Stimulated activated CD8-positive, alpha-beta memory T cell treated with anti-CD3 and anti-CD28 coated beads, Interleukin-12 subunit alpha, Interleukin-12 subunit beta, amount 100 ng/mL, for 24 hours (primary cell): ENCODE measurements around the gene MGMT.

Experiments used
- DNase-seq: peaks from one replicate; pipeline ENCODE4 v3.0.0-alpha.2; 2020; ENCODE audit errors: extremely low read depth

Gene MGMT

DNA sequence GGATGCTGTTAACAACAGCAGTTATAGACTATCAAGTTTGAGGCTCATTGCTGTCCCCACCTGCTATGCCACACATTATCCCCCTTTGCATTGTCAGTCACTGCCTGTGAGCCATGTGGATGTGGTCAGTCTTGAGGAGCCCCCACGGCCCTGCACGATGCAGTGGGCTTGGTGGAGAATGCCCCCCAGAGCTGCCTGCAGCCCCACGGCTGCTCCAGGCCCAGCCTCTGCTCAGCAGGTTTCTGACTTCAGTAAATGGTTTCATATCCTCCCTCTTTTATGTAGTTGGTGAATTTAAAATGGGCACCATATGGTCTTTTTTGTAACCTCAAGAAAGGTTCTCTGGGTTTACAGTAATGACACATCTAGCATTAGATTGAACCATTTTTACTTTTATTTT, 332.9 kb downstream of the MGMT start:
- DNase-seq, result no peak

DNA sequence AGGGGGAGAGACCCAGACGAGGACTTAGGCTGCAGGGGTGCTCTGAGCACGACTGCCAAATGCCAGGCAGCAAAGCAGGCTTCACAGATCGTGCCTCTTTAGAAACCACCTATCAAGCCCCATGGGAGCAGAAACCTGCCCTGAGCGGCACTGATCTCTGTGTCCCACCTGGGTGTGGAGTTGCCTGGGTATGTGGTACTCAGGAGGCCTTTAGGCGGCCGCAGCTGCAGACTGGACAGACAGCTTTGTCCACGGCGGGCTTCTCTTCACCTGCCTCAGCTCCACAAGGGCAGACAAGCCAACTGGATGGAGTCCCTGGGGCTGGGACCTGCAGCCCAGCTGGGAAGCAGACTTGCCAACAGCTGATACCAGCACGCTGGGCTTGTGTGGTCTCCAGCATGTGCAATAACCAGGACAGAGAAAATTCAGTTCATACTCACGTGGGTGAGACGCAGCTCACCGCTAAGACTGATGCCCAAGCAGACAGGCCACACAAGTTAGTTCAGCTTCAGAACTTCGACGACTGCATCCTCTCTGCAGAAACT, 333.8 kb downstream of the MGMT start:
- DNase-seq, result no peak

DNA sequence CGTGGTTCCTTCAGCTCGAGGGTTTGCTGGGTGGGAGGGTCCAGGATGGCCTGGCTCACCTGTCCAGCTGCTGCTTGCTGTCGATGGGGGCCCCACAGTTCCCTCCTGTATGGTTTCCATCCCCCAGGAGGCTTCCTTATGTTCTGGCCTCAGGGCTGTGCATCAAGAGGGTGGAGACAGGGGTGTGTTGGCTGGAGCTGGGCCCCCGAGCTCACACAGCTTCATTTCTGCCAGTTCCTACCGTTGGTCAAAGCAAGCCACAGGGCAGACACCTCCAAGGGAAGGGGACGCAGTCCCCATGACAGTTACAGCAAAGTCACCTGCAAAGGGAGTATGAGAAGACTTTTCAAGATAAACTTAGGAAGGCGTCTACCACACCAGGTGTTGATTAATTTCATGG, 340.2 kb downstream of the MGMT start:
- no peak for DNase-seq

DNA sequence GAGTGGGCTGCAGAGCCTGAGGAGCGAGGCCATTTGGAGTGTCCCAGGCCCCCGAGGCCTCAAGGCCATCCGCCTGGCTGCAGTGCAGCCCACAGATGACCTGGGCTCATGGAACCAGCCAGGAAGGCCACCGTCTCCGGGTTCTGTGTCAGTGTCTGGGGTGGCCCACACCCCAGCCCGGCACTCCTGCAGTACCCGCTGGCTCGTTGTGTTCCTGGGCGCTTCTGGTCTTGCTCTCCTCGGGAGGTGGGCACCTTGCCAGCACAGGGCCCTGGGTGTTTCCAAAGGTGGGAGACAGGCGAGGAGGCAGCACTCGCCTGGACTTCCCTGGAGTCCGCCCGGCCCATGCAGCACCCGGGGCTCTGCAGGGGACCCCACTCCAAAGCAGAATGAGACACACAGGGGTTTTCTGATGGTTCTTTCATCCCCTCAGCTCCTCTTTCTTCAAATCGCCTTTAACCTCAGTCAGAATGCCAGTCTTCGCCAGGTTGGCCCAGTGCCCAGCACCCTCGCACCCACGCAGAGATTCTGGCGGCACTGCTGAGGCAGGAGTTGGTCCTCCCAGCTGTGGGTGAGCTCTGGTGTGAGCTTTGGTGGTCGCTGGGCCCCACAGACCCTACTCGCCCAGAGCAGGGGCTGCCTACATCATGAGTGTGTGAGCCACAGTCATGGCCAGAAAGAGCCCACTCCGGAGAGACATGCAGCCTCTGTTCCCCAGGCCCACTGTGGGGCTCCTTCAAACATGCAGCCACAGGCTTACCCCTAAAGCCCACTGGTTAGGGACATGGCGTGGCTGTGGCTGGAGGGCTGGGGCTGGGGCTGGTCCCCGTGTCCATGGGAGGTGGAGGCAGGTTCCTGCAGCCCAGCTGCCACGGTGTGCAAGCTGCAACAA, 341.3 kb downstream of the MGMT start:
- DNase-seq, result no peak

DNA sequence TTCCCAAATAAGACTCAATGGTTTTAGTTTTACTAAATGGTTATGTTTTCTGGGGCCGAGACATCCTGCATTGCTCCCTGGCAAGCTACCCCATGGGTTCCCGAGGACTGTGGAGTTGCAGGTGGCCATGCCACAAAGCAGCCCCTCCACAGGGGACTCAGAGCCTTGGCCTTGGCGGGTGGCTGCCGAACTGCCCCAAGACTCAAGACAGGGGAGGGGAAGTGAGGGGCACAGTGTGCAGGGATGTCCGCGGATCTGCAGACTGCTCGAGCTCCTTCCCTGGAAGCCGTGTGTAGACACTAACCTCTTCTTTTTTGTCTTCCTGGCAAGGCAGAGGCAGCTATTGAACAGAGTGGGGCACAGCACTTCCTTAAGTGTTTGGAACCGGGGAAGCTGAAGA, 342.4 kb downstream of the MGMT start:
- no peak for DNase-seq

GRCh38 chr10:129809841-129810240, 342.8 kb downstream of the MGMT start:
- DNase-seq, result no peak

DNA sequence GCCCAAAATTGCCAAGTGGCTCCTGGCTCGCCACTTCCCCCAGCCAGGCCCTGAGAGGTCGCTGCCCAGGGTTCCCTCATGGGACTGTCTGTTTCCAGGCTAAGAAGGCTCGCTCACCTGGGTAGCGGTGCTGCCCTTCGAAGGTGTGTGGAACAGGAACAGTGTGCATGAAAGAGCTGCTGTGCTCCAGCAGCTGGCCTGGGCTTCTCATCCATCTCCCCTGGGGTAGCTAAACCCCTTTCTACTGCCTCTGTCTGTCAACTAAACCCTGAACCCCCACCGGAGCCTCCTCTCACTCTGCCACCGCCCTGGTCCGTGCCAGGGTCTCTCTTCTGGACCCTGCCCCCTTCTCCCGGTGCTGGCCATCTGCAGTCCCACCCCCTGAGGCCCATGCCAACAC, 344.2 kb downstream of the MGMT start:
- no peak for DNase-seq

- DNase-seq, result no peak
Observed at GRCh38 chr10:129812398-129812797, 345.4 kb downstream of the MGMT start.

- DNase-seq, result no peak
Observed at GRCh38 chr10:129814681-129815646, 347.9 kb downstream of the MGMT start.

DNA sequence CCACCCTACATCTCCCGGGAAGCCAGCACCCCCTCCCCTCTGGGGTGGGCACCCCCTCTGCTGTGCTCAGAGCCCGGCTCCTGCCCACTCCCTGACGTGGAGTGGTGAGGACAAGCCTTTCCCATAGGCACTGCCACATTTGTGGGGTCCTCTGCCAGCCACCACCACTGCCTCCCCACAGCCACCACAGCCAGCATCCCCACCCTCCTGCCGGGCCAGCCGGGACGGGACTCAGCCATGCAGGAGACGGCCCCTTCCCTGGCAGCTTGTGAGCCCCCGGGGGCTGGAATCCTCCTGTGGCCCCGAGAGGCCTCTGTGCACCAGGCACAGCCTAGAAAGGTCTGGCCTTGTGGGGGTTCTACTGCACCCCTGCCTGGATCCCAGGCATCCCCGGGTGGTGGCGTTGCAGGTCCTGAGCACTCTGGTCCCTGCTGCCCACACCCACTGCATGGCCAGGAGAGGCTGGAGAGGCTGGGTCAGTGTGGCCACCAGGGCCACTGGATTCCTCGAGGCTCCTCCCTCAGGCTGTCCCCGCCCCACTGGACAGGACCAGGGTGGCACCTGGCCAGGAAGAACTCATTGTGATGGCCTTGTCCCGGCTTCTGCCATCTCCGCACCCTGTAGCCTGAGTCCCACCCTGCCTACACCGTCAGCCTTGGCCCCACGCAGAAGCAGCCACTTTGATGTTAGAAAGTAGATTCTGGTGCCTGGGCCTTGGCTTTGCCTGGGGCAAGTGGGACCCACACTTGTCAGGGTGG, 349.0 kb downstream of the MGMT start:
- DNase-seq, result no peak

DNA sequence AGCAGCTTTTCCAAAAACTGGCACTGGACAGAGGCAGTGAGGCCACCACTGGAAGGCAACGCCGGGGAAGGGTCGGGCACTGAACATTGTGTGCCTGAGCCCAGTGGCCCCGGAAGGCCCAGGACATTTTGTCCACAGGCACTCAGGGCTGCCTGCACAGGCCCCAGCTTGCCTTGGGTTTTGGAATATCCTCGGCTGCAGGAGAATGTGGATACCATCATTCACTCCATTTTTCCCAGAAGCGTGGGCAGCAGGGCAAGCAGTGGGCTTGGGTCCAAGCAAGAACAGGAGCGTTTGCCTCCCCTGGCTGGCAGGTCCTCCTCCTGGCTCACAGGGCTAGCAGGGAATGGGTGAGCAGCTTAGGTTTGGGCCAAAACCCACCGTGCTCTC, 349.6 kb downstream of the MGMT start:
- no peak for DNase-seq
